HL-60/S4 treated with phorbol 12-myristate 13-acetate at 8.2 ng/mL for 4 days and 3 days (cell line): Measurements from ENCODE around the gene AGBL4.
"Not testable (repeated sequence)": the region's sequence is repeated elsewhere in the genome, so short reads cannot be mapped to it uniquely, and the experiment has no call there.

Experiments used
- in situ Hi-C: fragments of 300-500 bp; cut with MboI; formaldehyde crosslinking; loops from 2 replicates; pipeline ENCODE4 v1.15.0; 2022; ENCODE audit warnings: low sequenced_read_pairs

AGBL4 gene

DNA sequence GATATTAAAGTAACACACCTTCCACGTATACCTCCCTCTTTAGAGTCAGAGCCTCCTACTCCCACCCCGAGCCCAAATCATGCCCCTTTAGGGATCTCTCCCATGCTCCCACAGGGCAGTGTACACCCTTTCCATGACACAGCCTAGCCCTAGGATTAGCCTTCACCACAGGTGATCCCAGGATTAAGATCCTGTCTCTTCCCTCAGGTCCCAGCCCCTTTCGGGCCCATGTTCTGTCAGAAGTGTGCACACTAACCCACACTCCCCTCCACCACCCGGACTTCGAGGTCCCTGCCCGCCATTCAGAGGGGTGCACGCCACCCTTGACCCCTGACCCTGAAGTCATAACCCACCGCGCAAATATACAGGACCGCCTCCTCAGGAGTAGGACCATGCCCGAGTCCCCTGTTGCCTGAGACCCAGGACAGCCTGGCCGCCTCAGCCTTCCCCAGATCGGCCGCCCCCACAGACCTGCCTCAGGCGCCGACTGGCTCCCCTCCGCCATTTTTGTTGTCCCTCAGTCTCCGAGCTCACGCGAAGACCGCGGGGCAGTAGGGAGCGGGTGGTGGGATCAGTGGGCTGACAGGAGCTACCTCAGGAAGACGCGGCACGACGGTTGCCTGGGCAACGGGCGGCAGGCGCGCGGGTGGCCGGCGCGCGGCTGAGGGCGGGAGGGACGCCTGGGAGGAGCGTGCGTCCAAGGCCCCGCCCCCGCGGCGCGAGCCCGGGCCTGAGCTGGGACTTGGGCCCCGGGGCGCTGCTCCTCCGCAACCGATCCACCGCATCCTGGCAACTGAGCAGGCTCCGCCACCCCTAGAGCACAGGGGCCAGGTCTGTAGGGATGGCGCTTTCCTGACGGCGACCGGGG is at the start of gene AGBL4:
Gene AGBL4, minus strand, starts transcription at position 663 of the 868 bp plus-strand sequence.
- in situ Hi-C loops = no loop called here

DNA sequence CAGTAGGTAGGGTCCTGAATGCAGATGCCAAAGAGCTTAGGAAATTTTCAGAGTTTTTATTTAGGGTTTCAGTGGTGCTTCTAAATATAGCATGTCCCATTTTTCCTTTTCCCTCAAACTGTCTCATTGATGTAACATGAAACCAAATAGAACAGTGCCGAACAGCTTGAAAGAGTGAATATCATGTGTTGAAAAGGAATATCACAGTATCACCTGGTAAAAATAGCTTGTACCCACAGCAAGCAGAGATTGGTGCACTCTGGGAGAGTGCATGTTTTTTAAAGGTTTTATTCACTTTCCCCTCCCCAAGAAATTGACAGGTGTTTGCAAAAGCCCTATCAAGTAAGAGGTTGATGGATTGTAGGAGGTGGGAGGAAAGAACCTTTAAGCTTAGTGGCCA is 43.1 kb upstream of the AGBL4 start:
- in situ Hi-C loops = no loop called here

DNA sequence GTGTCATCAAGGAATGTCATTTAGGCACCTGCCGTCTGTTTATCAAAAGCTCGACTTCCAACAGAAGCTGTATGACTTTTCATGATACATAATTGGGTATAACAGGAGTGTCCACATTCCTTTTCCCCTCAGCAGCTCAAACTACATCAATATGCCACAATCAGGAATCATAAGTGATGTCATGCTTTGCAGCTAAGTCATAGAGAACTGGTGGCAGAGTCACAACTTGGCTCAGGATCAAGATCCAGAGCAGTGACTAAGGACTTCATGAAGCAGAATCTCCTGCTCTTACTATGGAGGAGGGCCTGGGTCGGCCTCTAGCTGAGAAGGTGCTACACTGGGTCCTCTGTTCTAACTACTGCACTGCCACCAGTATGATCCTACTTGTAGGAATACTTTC is 36.5 kb upstream of the AGBL4 start:
- in situ Hi-C loops = no loop called here

DNA sequence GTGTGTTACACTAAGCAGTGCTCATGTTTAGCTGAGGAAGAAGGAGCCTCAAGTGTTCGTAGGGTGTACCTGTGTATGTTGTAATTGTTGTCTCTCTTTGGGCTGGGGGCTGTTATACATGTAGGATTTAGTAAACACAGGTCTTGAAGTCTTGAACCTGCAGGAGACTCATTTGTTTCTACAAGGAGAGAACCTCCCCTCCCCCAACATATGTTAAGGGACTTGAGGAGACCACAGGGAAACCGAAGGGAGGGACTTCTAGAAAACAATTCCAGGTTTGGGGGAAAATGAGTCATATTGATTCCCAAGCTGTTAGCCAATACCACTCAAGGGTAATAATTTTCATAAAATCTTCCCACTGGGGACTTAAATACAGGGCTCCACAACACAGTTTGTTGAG is 25.0 kb upstream of the AGBL4 start:
- in situ Hi-C loops = no loop called here

DNA sequence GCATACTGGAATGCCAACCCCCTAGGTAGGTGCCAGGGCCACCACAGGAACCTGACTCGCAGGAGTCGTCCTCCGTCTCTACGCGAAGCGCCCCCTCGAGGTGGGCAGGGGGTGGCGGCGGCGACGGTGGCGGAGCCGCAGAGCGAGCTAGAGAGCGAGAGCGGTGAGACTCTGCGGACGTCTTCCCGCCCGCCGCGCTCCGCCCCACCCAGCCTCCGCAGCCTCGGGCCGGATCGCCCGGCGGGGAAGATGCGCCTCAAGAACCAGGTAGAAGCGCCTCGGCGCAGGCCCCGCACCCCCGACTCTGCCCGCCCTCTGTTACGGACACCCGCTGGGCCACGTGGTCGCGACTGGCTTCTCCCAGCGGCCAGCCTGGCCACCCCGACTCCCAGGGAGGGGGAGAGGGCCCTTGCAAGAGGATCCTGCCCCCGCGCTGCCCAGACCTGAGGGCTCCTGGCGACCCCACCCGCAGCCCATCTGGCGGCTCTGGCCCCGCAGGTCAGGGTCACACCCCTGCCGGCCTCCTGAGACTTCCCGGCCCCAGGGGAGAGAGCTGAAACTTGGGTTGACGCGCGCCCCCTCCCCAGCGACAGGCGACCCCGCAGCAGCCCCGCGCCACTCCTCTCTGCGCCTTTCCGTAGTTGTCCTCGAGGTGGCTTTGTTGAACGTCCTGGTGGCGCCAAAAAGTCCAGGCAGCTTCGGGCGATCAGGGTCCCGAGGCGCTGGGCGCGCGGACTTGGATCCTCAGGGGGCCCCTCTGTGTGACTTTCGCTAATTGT is 24.4 kb upstream of the AGBL4 start:
- in situ Hi-C loops = no loop called here

DNA sequence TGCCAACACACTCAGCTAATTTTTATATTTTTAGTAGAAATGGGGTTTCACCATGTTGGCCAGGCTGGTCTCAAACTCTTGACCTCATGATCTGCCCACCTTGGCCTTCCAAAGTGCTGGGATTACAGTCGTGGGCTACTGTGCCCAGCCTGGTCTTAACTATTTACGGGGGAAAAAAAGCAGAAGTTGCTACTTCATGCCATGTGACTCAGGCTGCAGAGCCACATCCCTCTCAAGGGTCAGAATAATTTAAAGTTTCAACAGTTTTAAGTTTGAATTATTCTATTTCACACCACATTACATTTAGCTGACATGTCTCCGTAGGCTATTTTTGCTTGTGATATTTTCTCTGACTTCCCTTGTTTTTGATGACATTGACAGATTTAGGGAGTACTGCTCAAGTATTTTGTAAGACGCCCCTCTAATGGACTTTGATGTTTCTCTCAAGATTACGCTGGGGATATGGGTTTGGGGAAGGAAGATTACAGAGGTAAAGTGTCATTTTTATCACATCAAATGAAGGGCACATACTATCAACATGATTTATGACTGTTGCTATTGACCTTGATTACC is 14.6 kb upstream of the AGBL4 start:
- in situ Hi-C loops = no loop called here

DNA sequence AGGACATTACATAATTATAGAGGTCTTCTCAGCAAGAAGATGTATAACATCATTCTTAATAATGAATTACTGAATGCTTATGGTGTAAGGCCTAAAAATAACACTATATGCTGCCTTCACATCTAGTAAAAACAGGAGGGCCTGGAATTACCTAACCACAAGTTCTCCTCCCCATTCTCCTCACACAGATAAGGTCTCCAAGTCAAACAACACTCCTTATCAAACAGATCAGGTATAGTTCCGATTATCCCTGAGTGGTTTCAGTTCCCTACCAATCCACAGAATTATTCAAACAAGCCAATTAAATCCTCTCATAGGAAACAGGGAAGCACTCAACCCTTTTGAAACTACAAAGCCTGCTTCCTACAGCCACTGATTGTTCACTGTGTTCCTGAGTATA is 4.0 kb upstream of the AGBL4 start:
- in situ Hi-C loops = no loop called here

DNA sequence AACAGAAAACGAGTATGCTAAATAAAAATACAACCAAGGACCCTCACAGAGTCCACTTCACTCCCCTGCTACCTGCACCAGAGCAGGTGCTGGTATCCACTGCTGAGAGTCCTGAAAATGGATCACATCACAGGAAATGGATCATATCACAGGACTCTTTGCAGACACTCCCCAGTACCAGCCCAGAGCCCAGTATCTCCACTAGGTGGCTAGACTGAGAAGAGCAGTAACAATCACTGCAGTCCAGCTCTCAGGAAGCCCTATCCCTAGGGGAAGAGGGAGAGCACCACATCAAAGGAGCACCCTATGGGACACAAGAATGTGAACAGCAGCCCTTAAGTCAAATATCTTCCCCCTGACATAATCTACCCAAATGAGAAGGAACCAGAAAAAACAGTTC is 28.0 kb downstream of the AGBL4 start:
- in situ Hi-C loops = no loop called here

DNA sequence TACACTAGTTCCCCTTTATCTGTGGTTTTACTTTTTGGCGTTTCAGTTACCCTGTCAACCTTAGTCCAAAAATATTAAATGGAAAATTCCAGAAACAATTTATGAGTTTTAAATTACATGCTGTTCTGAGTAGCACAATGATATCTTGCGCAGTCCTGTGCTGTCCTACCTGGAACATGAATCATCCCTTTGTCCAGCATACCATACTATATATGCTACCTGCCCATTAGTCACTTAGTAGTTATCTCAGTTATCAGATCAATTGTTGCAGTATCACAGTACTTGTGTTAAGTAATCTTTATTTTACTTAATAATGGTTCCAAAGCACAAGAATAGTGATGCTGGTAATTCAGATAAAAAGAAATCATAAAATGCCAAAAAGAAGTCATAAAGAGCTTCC is 52.7 kb downstream of the AGBL4 start:
- in situ Hi-C loops = no loop called here

DNA sequence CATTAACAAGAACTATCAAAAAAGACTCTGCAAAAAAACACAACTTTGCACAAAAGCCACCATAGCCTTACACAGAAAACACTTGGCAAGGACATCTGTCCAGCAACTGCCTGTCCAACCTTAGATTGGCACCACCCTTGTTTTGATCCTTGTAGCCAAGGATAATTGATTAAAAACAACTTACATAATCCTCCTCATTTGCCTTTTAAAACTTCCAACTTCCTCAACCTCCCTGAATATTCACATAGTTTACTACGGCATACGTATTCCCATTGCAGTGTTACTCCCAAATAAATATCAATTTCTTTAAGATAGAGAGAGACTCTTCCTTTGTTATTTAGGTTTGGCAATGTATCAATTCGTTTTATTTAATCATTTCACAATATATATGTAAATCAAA is 72.4 kb downstream of the AGBL4 start:
- in situ Hi-C loops = no loop called here

DNA sequence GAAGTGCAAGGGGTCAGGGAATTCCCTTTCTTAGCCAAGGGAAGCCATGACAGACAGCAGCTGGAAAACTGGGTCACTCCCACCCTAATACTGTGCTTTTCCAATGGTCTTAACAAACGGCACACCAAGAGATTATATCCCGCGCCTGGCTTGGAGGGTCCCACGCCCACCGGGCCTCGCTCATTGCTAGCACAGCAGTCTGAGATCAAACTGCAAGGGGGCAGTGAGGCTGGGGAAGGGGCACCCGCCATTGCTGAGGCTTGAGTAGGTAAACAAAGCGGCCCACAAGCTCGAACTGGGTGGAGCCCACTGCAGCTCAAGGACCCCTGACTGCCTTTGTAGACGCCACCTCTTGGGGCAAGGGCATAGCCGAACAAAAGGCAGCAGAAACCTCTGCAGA is 108.5 kb downstream of the AGBL4 start:
- in situ Hi-C loops = not testable (repeated sequence)

DNA sequence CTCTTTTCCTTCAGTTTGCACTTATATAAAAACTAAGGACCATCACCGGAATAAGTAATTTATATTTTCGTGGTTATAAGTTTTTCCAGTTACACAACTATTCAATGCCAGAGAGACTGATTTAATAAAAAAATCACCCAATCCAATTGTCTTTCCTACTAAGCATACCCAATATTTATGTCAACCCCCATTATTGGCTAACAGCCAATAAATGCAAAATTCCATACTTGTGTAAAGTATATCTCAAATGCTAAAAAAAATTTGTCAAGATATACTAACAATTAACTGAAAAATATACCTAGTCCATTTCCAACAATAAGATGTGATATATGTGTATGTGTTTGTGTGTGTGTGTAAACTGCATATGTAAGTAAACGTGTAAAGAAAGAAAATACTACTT is 117.4 kb downstream of the AGBL4 start:
- in situ Hi-C loops = no loop called here

DNA sequence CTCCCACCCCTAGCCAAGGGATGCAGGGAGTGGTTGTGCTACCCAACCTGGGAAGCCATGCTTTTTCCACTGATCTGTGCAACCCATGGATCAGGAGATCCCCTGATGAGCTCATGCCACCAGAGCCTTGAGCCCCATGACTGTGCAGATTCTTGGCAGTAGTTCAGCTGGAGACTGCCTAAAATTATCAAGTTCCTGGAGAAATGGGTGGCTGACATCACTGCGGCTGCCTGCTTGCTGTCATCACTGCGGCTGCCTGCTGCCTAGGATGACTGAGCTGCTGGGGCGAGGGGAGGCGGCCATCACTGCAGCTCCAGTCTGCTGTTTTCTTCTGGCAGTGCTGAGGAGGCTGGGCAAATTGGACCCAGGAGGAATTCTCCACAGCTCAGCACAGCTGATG is 159.2 kb downstream of the AGBL4 start:
- in situ Hi-C loops = no loop called here

DNA sequence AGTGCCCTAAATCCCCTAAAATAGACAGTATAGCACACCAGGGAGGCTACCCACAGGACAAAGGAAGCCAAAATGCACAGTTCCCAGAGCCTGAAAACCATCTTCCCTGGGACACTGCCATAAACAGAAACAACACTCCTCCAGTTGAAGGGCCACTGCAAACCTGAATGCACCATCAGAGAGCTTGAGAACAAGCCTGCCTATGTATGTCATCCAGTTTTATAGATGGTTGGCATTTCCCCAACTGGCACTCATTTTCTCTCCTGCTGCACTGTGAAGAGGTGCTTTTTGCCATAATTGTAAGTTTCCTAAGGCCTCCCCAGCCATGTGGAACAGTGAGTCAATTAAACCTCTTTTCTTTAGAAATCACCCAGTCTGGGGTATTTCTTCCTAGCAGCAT is 169.0 kb downstream of the AGBL4 start:
- in situ Hi-C loops = no loop called here

DNA sequence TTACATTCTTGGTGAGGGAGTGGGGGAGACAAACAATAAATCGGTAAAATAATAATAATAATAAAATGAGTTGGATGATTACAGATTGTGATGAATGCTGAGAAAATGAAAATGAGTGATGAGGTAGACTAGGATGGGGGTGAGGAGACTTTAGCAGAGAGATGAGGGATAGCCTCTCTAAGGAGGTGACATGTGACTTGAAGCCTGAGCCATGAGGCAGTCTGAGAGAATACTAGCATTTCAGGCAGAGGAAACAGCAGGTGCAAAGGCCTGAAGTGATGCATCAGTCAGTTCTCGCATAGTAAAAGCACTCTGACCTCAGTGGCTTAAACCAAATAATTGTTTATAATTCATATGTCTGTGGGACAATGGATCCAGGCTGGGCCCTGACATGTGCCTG is 181.2 kb downstream of the AGBL4 start:
- in situ Hi-C loops = no loop called here

DNA sequence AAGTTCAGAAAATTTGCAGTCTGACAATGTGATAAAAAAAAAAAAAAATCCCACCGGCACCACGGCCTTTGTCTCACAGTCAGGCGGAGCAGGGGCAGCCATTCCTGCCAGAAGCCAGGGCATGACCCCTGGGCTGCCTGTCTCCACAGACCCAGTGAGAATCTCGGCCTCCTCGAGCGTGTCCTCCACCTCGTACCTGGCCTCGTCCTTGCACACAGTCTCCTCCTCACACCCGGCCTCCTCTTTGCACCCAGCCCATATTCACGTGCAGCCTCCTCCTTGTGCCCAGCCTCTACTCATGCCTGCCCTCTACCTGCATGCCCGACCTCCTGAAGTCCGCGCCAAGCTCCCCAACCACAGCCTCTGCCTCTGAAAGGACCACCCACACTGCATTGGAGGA is 182.0 kb downstream of the AGBL4 start:
- in situ Hi-C loops = no loop called here

DNA sequence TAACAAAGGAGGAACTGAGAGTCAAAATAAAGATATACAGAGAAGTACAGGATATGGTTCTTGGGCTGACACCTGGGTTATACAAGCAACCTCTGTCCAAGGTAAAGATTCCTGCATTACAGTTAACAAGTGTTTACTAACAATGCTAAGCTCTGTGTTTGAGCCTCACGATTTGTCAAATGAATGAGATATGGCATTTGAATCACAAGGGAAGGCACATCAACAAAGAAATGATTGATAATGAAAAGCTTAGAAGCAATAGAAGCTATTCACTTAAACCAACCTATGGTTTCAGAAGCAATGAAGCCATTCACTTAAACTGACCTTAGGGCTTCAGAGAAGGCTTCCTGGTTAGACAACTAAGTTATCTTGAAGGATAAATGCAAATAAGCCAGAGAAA is 199.5 kb downstream of the AGBL4 start:
- in situ Hi-C loops = no loop called here

DNA sequence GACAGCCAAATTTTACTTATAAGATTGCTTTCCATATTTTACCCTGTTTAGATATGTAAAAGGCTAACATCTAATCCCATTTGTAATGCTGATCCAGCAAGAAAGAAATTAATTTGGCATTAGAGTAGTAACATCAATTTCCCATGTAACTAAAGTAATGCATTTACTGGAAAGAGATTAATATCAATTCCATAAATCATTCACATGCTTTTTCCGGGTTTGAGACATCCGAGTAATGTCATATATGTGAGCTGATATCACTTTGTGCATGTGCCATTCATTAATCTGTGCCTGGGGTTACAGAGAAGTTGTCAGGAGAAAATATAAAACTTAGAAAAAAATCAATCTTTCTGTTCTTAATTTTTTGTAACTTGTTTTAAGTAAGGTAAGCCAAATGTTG is 206.1 kb downstream of the AGBL4 start:
- in situ Hi-C loops = no loop called here

DNA sequence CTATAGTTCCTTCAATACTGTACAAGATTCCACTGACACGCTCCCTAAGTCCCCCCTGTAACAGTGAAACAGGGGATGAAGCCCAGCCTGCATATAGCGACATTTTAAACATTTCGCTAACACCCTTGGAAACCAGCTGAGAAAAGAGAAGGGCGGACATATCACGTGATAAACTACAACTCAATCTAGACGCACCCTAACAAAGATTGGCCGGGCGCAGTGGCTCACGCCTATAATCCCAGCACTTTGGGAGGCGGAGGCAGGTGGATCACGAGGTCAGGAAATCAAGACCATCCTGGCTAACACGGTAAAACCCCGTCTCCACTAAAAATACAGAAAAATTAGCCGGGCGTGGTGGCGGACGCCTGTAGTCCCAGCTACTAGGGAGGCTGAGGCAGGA is 236.7 kb downstream of the AGBL4 start:
- in situ Hi-C loops = not testable (repeated sequence)

DNA sequence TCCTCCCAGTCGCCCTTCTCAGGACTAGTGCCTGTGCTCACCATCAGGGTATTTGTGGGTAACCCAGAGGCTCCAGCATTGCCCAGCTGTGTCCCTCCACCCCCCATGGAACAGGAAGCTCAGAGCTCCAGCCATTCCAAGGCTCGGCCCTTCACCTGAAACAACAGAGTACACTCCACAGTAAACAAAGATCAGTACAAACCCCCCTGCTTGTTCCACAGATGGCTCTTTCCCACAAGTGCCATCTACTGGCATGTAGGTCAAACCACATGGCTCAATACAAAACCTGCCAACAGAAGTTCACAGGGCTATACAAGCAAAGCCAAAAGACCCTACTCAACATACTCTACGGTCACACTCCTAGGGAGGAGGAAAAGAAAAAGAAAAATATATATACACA is 258.7 kb downstream of the AGBL4 start:
- in situ Hi-C loops = no loop called here

DNA sequence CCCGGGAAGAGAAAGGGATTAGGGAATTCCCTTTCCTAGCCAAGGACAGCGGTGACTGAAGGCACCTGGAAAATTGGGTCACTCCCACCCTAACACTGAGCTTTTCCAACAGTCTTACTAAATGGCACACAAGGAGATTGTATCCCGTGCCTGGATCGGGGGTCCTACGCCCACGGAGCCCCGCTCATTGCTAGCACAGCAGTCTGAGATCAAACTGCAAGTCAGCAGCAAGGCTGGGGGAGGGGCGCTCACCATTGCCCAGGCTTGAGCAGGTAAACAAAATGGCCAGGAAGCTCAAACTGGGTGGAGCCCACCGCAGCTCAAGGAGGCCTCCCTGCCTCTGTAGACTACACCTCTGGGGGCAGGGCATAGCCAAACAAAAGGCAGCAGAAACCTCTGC is 285.6 kb downstream of the AGBL4 start:
- in situ Hi-C loops = not testable (repeated sequence)

DNA sequence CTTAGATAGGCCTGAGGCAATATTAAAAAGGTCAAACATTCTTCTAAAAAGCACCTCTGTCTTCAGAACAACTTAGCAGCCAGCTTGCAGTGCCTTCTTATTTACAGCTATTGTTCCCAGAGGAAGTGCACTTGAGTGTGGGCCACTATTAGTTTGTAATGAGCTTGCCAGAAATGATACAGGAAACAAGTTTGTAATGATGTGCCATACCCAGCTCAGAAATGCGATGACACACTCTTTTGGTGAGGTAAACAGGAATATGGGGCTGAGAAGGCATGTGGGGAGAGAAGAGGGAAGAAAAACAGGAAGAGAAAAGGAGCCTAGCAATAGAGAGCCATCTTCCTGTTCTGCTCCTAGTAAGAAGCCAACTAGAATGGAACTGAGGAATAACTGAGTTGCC is 295.4 kb downstream of the AGBL4 start:
- in situ Hi-C loops = no loop called here
